HG03439 (cell line): Measurements from ENCODE around the gene TATDN3.
"Not testable (repeated sequence)": the region's sequence is repeated elsewhere in the genome, so short reads cannot be mapped to it uniquely, and the experiment has no call there.

ENCODE experiments used
- ATAC-seq: cut with Tn5 transposase; IDR thresholded peaks from one replicate; pipeline ENCODE4 v1.9.1; 2021; ENCODE audit warnings: mild to moderate bottlenecking, moderate library complexity; ENCODE audit not compliant: unreplicated experiment

The TATDN3 gene

GRCh38 chr1:212774584-212774983 lies 17.1 kb upstream of the TATDN3 start:
- no peak for ATAC-seq

- ATAC-seq = no peak
These were observed 16.5 kb upstream of the TATDN3 start for GRCh38 chr1:212775241-212775640.

- ATAC-seq = no peak
These were observed 14.5 kb upstream of the TATDN3 start for GRCh38 chr1:212777151-212777550.

DNA sequence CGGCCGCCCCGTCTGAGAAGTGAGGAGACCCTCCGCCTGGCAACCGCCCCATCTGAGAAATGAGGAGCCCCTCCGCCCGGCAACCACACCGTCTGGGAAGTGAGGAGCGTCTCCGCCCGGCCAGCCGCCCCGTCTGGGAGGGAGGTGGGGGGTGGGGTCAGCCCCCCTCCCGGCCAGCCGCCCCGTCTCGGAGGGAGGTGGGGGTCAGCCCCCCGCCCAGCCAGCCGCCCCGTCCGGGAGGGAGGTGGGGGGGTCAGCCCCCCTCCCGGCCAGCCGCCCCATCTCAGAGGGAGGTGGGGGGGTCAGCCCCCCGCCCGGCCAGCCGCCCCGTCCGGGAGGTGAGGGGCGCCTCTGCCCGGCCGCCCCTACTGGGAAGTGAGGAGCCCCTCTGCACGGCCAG lies 12.6 kb upstream of the TATDN3 start:
- not testable (repeated sequence) for ATAC-seq

GRCh38 chr1:212780759-212781158 lies 10.9 kb upstream of the TATDN3 start:
- ATAC-seq = no peak

- no peak for ATAC-seq
These were observed 10.5 kb upstream of the TATDN3 start for GRCh38 chr1:212781225-212781624.

- no peak for ATAC-seq
These were observed 9.1 kb upstream of the TATDN3 start for GRCh38 chr1:212782422-212783154.

DNA sequence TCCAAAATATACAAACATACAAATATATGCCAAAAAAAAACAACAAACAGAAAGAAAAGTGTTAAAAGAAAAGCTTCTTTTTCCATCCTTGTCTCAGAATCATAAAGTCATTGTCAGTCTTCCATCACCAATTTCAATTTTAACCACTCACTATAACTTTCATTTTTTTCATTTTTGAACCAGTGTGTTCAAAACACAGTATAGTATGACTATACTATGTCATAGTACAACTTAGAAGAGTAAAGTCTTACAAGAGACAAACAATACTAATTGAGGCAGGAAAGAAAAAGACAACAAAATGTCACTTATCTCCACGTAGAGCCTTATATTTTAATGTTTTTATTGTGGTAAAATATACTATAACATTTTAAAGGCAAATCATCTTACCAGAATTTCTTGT lies 7.7 kb upstream of the TATDN3 start:
- no peak for ATAC-seq

- ATAC-seq = no peak
These were observed 5.8 kb upstream of the TATDN3 start for GRCh38 chr1:212785871-212786270.

- peak; percentile 33 for ATAC-seq
These were observed 426 bp upstream of the TATDN3 start for GRCh38 chr1:212791261-212791675.

DNA sequence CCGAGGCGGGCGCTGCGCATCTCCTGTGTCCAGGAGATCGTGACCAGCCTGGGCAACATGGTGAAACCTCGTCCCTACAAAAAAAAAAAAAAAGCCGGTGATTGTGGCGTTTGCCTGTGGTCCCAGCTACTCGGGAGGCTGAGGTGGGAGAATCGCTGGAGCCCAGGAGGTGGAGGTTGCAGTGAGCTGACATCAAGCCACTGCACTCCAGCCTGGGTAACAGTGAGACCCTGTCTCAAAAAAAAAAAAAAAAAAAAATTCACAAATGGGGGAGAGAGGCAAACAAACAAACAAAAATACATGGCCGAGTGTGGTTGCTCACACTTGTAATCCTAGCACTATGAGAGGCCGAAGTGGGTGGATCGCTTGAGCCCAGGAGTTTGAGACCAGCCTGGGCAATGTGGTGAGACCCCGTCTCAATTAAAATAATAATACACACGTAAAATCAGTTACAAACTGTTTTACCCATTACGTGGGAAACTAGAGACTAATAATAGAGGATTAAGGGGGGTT lies 758 bp downstream of the TATDN3 start:
- ATAC-seq = no peak

- peak; percentile 64 for ATAC-seq
These were observed 2.9 kb downstream of the TATDN3 start for GRCh38 chr1:212794561-212795014.

DNA sequence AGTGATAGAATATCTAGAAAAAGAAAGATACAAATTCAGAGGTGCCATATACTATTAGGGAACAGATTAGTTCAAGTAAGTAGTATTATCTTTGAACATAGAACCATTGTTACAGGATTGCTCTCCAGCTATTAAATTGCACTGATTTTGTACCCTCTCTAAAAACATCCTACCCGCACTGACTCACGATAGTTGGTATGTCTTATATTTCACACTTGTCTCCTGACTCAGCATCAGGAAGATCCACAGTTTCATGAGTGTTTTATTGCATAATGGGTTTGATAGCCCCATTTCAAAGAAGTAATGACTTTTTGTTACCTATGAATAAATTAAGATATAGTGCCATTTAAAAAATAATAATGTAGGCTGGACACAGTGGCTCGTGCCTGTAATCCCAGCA lies 6.0 kb downstream of the TATDN3 start:
- no peak for ATAC-seq

- no peak for ATAC-seq
These were observed 14.1 kb downstream of the TATDN3 start for GRCh38 chr1:212805767-212806166.

DNA sequence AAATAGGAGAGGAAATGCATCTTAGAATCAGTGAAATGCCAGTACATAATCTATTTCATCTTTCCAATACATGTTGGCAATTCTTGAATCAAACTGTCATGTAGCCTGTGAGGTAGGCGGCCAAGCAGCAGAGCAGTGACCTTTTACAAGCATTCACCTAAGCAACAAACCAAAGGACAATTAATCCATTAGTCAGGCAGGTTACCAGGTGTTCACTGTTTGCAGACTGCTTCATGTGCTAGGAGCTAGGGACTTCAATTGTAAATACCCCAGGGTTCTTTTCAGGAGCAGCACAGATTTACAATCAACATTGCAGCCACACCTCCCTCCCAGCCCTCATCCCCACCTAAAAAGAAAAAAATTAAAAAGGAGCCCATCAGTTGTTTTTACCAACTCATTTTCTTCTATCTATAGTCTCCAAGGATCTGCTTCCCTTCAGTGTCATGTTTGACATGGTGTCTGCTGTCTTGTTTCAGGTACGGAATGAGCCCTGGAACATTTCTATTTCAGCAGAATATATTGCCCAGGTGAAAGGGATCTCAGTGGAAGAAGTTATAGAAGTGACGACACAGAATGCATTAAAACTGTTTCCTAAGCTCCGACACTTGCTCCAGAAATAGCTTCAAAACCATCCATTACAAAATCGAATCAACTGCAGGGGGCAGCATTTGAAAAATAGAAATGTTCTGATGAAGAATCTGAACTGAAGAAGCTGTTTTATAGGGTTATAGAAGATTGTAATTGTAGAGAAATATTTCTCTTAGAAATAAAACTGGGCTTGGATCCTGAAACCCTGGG lies 23.0 kb downstream of the TATDN3 start:
- ATAC-seq = no peak

DNA sequence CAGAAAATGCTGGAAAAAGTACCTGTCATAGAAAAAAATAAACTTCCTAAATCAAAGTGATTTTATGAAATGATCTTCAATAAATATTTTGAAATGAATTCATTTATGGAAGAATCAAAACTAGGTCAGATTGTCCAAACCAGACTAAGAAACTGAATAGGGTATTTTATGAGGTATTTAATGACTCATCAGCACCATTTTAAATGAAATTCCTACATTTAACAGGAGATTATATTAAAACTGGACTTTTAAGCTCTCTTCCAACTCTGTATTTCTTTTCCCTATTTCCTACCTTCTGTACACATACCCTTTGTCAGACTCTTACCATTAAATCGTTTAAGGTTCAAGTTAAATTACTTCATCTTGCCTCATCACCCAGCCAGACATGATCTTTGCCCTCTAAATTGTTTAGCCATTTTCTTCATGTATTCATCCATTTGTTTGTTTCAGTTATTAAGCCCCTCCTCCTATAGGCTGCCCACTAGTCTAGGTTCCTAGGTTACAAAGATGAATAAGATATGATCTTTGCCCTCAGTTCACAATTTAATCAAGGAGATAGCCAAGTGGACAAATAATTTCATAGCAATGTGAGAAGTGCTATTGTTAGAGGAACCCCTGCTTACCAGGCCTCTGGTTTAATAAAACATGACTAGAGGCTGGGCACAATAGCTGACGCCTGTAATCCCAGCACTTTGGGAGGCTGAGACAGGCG lies 25.0 kb downstream of the TATDN3 start:
- no peak for ATAC-seq

DNA sequence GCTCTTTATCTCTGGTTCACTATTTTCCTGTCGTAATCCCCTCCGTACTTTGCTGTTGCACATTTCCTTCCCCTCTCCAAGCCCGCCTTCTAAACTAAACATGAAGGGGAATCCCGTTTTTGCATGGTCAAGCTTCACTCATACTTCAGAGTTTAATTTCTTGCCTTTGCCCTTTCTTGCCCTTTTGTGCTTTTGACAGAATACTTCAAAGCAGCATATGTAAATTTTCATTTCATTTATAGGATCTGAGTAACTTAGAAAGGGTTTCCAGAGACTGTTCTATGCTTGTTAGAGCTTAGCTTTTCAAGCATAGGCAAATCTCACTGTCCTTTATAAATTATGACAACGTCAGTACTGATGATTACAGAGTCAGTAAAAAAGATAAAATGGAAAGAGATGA lies 28.0 kb downstream of the TATDN3 start:
- ATAC-seq = peak; percentile 73

- ATAC-seq = no peak
These were observed 29.3 kb downstream of the TATDN3 start for GRCh38 chr1:212820969-212821368.

DNA sequence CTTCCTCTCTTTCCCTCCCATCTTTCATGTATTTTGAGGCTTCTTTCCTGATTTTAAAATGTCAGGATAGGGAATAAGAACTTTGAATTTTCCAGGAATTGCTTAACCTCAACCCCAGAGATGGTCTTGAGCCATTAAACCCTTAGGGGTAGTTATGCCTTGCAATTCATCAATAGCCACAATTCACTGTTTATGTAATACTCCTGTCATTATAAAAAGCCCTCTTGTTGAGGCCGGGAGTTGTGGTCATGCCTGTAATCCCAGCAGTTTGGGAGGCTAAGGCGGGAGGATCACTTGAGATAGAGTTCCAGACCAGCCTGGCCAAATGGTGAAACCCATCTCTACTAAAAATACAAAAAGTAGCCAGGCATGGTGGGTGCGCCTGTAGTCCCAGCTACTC lies 31.3 kb downstream of the TATDN3 start:
- ATAC-seq = no peak

DNA sequence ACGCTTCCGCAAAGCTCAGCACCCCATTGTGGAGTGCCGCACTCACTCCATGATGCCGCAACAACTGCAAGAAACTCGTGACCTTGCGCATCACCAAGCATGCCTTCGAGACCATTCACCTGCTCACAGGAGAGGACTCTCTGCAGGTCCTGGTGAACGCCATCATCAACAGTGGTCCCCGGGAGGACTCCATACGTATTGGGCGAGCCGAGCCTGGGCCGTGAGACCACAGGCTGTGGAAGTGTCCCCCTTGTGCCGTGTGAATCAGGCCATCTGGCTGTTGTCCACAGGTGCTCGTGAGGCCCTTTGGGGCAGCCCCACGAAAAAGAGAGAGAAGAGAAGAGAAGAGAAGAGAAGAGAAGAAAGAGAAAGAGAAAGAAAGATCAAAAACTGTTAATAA lies 32.5 kb downstream of the TATDN3 start:
- no peak for ATAC-seq

DNA sequence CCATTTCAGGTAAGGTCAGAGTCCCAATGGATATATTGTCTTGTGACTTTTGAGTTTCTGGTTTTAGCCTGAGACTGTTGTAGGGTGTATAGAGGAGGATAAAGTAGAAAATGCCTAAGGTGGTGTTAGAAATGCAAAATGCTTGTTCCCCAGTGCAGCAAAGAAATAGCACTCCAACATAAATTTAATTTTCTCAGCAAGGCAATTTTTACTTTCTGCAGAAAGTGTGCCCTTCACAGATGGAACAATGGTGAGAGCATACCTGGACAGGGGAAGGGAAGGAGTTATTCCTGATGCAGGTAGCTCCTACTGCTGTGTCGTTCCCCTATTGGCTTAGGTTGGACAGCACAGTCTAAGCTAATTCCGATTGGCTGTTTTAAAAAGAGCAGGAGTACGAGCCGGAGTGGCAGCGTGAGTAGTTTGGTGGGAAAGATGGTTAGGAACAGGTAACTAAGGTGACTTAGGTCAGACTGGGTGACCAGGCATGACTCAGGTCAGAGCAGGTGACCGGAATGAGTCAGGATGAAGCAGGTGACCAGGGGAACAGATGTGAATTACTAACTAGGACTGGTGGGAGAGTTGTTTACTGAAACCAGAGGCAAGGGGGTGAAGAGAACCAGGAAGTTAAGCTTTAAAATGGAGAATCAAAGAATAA lies 34.2 kb downstream of the TATDN3 start:
- ATAC-seq = no peak
